Islet precursor cell (in vitro differentiated cells): ENCODE data around the gene PTGES3.
"Not testable (repeated sequence)": the region's sequence is repeated elsewhere in the genome, so short reads cannot be mapped to it uniquely, and the experiment has no call there.

Experiments
- DNase-seq: peaks from one replicate; pipeline ENCODE4 v3.0.0-alpha.2; 2018

Gene PTGES3

GRCh38 chr12:56704522-56704921, 16.4 kb upstream of the PTGES3 start:
- DNase-seq = not testable (repeated sequence)

DNA sequence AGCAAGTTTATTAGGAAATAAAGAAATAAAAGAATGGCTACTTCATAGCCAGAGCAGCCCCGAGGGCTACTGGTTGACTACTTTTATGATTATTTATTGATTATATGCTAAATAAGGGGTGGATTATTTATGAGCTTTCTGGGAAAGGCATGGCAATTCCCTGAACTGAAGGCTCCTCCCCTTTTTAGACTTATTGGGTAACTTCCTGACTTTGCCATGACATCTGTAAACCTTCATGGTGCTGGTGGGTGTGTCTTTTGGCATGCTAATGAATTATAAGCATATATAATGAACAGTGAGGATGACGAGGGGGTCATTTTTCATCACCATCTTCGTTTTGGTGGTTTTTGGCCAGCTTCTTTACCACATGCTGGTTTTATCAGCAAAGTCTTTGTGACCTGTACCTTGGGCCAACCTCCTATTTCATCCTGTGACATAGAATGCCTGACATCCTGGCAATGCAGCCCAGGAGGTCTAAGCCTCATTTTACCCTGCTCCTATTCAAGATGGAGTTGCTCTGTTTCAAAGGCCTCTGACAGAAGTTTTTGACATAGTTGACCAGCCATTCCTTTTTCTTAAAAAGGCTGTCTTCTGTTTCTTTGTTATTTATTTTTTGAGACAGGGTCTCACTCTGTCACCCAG, 11.1 kb upstream of the PTGES3 start:
- DNase-seq = no peak

DNA sequence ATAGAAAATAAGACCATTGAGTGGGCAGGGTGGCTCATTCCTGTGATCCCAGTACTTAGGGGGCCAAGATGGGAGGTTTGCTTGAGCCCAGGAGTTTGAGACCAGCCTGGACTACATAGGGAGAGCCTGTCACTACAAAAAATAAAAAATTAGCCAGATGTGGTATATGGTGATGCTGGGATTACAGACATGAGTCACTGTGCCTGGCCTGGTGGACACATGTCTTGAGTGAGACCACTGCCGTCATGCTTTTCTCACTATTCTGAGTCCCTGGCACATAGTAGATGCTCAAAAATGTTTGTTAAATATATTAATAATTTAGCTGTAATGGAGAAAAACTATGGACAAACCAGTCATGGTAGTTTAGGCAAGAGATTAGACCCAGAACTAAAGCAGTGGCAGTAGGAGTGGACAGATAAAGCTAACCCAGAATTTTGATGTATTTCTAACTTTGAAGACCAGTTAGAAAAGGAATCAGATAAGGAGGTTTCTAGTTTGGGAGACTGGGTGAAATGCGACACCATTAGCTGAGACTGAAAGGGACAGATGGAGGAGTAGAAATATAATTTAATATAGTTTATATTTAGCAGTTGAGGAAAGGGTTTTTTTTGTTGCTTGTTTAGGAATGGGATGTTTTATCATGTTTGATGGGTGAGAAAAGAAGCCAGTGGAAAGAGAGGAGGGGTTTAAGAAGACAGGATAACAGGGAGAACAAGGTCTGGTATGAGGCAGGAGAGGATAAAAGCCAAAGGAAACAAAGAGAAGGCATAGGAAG, 7.4 kb upstream of the PTGES3 start:
- DNase-seq = no peak

GRCh38 chr12:56694161-56694560, 6.1 kb upstream of the PTGES3 start:
- no peak for DNase-seq

- DNase-seq = no peak
Measured at GRCh38 chr12:56688846-56689109, 694 bp upstream of the PTGES3 start.

GRCh38 chr12:56687223-56688128, 608 bp downstream of the PTGES3 start:
- peak; percentile 72 for DNase-seq

- peak; percentile 42 for DNase-seq
Measured at GRCh38 chr12:56684745-56685359, 3.2 kb downstream of the PTGES3 start.

DNA sequence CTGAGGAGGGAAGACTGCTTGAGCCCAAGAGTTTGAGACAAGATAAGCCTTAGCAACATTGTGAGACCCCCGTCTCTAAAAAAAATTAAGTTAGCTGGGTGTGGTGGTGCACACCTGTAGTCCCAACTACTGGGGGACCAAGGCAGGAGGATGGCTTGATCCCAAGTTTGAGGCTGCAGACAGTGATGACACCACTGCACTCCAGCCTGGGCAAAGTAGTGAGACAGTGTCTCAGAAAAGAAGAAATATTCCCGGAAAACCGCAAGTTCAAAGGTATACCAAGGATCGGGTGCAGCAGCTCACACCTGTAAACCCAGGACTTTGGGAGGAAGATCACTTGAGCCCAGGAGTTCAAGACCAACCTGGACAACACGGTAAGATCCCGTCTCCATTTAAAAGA, 5.8 kb downstream of the PTGES3 start:
- no peak for DNase-seq

- DNase-seq = peak; percentile 38
Measured at GRCh38 chr12:56679883-56680575, 8.1 kb downstream of the PTGES3 start.

DNA sequence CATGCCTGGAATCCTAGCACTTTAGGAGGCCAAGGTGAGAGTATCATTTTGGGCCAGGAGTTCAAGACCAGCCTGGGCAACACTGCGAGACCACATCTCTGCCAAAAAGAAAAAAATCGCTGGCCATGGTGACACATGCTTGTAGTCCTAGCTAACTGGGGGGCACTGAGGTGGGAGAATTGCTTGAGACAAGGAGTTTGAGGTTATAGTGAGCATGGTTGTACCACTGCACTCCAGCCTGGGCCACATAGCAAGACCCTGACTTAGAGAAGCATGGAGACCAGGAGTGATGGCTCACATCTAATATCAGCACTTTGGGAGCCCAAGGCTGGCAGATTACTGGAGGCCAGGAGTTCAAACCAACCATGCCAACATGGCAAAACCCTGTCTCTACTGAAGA, 9.2 kb downstream of the PTGES3 start:
- DNase-seq = peak; percentile 45

DNA sequence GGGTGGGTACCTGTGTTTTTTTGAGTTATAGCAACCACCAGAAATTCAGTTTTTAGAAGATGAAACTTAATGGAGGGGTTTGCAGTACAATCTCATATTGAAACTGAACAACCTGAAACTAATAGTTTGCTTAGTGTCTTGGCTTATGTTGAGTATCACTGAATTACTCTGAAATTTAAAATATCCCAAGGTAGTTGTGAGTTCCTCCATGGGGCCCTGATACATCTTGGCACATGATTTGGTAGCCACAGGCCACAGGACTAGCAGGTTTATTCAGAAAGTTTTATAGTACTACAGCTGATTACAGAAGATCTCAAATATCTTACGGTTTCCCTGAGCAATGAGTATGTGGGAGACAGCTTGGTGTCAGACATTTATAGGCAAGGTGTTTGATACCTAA, 10.4 kb downstream of the PTGES3 start:
- peak; percentile 17 for DNase-seq

- peak; percentile 23 for DNase-seq
Measured at GRCh38 chr12:56676851-56677580, 11.1 kb downstream of the PTGES3 start.

- no peak for DNase-seq
Measured at GRCh38 chr12:56671608-56672007, 16.5 kb downstream of the PTGES3 start.

- peak; percentile 31 for DNase-seq
Measured at GRCh38 chr12:56670836-56671235, 17.2 kb downstream of the PTGES3 start.

GRCh38 chr12:56668197-56668457, 20.0 kb downstream of the PTGES3 start:
- no peak for DNase-seq

DNA sequence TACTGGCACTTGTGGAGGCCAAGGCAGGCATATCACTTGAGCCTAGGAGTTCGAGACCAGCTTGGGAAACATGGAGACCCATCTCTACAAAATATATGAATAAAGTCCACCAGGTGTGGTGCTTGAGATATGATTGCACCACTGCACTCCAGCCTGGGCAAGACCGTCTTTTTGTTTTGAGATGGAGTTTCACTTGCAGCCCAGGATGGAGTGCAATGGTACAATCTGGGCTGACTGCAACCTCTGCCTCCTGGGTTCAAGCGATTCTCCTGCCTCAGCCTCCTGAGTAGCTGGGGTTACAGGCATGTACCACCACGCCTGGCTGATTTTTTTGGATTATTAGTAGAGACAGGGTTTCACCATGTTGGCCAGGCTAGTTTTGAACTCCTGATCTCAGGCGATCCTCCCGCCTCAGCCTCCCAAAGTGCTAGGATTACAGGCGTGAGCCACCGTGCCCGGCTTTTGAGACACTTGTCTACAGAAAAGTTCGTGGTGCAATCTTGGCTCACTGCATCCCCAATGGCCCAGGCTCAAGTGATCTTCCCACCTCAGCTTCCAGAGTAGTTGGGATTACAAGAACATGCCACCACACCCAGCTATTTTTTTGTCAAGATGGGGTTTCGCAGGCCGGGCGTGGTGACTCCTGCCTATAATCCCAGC, 26.0 kb downstream of the PTGES3 start:
- no peak for DNase-seq

DNA sequence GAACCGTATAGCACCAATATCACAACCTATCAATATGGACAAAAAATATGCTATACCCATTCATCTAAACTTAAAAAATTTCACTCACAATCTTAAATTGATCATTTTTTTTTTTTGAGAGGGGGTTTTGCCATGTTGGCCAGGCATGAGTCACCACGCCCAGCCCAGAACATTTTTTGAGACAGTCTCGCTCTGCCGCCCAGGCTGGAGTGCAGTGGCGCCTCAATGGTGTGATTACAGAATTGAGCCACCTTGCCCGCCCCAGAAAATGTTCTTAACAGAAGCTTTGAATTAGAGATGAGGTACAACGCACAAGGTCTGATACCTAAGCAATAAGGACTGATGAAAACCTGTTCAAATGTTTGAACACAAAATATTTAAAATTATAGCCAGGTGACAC, 26.5 kb downstream of the PTGES3 start:
- no peak for DNase-seq

- DNase-seq = no peak
Measured at GRCh38 chr12:56658921-56659320, 29.2 kb downstream of the PTGES3 start.

DNA sequence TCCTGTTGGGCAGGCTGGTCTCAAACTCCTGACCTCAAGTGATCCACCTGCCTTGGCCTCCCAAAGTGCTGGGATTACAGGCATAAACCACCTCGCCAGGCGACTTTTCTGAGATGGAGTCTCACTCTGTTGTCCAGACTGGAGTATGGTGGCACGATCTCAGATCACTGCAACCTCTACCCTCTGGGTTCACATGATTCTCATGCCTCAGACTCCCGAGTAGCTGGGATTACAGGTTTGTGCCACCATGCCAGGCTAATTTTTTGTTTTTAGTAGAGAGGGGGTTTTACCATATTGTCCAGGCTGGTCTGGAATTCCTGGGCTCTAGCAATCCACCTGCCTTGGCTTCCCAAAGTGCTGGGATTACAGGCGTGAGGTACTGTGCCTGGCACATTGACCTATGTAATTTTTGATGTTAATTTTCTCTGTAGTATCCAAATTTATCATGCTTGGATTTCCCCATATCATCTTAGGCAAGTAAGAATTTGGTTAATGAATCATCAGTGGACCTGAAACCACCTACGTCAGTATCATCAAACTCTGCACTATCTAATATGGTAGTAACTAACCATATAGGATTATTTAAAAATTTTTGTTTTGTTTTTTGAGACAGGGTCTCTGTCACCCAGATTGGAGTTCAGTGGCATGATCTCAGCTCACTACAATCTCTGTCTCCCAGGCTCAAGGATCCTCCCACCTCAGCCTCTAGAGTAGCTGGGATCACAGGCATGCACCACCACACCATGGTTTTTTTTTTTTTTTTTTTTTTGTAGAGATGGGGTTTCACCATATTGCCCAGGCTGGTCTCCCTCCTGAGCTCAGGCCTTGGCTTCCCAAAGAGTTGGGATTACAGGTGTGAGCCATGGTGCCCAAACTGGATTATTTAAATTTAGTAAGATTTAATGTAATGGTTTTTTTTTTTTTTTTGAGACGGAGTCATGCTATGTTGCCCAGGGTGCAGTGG, 30.4 kb downstream of the PTGES3 start:
- DNase-seq = no peak

DNA sequence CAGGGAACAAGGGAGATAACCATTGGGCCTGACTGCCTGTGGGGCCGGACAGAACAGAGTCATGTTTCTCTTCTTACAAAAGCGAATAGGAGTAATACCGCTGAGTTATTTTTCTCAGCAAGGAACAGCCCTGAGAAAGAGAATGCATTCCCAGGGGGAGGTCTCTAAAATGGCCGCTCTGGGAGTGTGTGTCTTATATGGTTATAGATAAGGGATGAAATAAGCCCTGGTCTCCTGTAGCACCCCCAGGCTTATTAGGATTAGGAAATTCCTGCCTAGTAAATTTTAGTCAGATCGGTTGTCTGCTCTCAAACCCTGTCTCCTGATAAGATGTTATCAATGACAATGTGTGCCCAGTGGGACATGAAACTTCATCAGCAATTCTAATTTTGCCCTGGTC, 34.3 kb downstream of the PTGES3 start:
- DNase-seq = not testable (repeated sequence)

DNA sequence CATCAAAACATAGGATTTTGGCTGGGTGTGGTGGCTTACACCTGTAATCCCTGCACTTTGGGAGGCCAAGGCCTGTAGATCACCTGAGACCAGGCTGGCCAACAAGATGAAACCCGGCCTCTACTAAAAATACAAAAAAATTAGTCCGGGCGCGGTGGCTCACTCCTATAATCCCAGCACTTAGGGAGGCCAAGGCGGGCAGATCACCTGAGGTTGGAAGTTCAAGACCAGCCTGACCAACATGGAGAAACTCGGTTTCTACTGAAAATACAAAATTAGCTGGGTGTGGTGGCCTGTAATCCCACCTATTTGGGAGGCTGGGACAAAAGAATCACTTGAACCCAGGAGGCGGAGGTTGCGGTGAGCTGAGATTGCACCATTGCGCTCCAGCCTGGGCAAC, 40.1 kb downstream of the PTGES3 start:
- not testable (repeated sequence) for DNase-seq
